Hindlimb muscle (tissue), 1 donor: Measurements from ENCODE around the gene NUP50. TPM values are rescaled to one million over a fixed set of nuclear protein-coding genes. Genes with fewer than 3 reads are reported as not detected.

Experiments used
- DNase-seq: peaks from one replicate; pipeline ENCODE4 v3.0.0-alpha.2; 2013
- polyA plus RNA-seq: library from polyadenylated mRNA; unstranded; fragments of 120-200 nt; gene quantifications from one replicate; pipeline ENCODE4 v1.2.1, GENCODE V29; 2013; ENCODE audit not compliant: insufficient read length

NUP50 gene
- polyA plus RNA-seq, 1 donor: 18.7 TPM

- DNase-seq: no peak
These were observed 47.7 kb downstream of the NUP50 start for GRCh38 chr22:45211435-45211834.

- no peak for DNase-seq
These were observed 48.1 kb downstream of the NUP50 start for GRCh38 chr22:45211848-45212247.

GRCh38 chr22:45212306-45212709 lies 48.6 kb downstream of the NUP50 start:
- peak; percentile 61 for DNase-seq

GRCh38 chr22:45212992-45213751 lies 49.4 kb downstream of the NUP50 start:
- DNase-seq: no peak

GRCh38 chr22:45216133-45217003 lies 52.6 kb downstream of the NUP50 start:
- DNase-seq: no peak

- DNase-seq: no peak
These were observed 53.6 kb downstream of the NUP50 start for GRCh38 chr22:45217345-45217744.

GRCh38 chr22:45217806-45218205 lies 54.1 kb downstream of the NUP50 start:
- no peak for DNase-seq

GRCh38 chr22:45218976-45219375 lies 55.3 kb downstream of the NUP50 start:
- DNase-seq: no peak

- no peak for DNase-seq
These were observed 57.5 kb downstream of the NUP50 start for GRCh38 chr22:45221201-45221600.

- no peak for DNase-seq
These were observed 59.8 kb downstream of the NUP50 start for GRCh38 chr22:45223304-45224117.

- DNase-seq: no peak
These were observed 60.6 kb downstream of the NUP50 start for GRCh38 chr22:45224331-45224730.

- DNase-seq: no peak
These were observed 61.4 kb downstream of the NUP50 start for GRCh38 chr22:45224988-45225731.

GRCh38 chr22:45225732-45226502 lies 62.2 kb downstream of the NUP50 start:
- no peak for DNase-seq

GRCh38 chr22:45226503-45227186 lies 62.9 kb downstream of the NUP50 start:
- DNase-seq: no peak

- no peak for DNase-seq
These were observed 64.1 kb downstream of the NUP50 start for GRCh38 chr22:45227645-45228400.

GRCh38 chr22:45228401-45228754 lies 64.7 kb downstream of the NUP50 start:
- DNase-seq: no peak

- no peak for DNase-seq
These were observed 65.5 kb downstream of the NUP50 start for GRCh38 chr22:45229181-45229580.

- DNase-seq: no peak
These were observed 66.4 kb downstream of the NUP50 start for GRCh38 chr22:45230026-45230721.

GRCh38 chr22:45231293-45231692 lies 67.6 kb downstream of the NUP50 start:
- DNase-seq: no peak
